Measurements from ENCODE around the gene PREP.
A peak's percentile ranks its signal among the peaks of the same experiment; 100 is the strongest.
"Not testable (repeated sequence)": the region's sequence is repeated elsewhere in the genome, so short reads cannot be mapped to it uniquely, and the experiment has no call there.

The PREP gene

GRCh38 chr6:105402939-105403935, at the start of gene PREP:
Gene PREP (minus strand): TSS chr6:105403082. CDS start chr6:105402891, 191 bp downstream.
- DNase-seq = peak; percentile 65

DNA sequence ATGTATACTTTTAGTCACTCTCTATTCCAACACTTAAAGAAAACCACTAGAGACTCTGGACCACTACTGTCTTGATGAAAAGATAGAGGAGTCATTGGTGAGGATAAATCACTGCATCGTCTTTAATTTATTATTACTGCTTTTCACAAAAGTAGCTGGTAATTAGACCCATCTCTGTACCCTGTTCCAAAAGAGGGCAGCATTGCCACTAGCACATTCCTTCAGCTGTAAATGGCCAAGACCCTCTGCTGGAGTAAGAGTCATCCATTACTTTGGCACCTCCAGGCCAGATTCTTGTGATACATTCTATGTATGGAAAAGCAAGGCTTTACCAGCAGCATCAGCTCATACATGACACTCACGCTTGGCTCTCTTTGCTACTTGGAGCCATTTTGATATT, 49.5 kb upstream of the PREP start:
- no peak for DNase-seq

- no peak for DNase-seq
These were observed 47.0 kb upstream of the PREP start for GRCh38 chr6:105449756-105450390.

DNA sequence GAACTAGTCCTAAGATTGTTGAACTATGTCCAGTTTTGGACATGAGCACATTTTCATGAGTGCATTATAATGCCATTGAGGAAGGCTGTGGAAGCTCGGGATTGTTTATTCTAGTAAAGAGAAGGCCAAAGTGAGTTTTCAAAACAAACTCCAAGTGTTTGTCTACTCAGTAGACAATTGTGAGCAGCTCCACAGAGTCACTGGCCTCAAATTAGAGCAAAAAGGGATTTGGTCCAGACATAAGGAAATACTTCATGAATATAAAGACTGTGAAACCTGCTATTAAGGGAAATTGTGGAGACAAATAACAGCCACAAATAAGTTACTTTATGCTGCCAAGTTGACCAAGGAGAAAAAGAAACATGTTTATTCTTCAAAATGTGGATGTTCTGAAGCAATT, 42.6 kb upstream of the PREP start:
- no peak for DNase-seq

DNA sequence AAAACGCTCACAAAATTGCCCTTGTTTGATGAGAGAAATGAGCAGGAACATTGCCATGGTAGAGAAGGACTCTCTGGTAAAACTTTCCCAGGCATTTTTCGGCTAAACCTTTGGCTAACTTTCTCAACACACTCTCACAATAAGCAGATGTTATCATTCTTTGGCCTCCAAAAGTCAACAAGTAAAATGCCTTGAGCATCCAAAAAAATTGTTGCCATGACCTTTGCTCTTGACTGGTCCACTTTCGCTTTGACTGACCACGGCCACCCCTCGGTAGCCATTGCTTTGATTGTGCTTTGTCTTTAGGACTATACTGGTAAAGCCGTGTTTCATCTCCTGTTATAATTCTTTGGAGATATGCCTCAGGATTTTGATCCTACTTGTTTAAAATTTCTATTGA, 41.1 kb upstream of the PREP start:
- DNase-seq = no peak

GRCh38 chr6:105442369-105442768, 39.5 kb upstream of the PREP start:
- no peak for DNase-seq

DNA sequence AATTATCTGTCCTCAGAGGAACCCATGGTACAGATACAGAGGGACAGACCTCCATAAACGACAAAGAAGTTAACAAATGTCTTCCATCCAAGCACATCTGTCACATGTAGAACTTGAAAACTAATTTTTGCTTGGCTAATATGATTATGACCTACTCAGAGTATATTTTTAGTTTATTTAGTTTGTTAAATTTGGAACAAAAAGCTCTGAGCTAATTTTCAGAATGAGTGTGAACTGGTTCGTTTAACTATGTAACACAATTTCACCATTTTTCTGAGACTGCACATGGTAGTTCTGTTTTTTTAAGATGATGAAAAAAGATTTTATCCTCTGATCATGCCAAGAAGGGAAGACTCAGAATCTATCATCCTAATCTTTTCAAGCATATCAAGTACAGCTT, 34.4 kb upstream of the PREP start:
- no peak for DNase-seq

DNA sequence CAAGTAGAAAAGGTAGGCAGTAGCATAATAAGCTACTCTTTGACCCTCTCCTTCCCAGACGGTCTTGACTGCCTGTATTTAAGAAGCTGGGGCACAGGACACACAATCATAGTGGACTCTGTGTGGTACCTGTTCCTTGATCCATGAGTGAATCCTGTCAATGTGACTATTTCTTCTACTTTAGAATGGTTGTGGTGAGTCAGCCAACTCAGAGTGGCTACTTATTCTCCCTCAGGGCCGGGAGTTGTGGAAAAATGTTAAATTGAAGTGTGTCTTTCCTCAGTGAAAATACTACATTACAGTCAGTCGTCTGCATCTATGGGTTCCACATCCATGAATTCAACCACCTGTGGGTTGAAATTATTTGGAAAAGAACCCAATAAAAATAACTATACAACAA, 30.8 kb upstream of the PREP start:
- peak; percentile 0 for DNase-seq

DNA sequence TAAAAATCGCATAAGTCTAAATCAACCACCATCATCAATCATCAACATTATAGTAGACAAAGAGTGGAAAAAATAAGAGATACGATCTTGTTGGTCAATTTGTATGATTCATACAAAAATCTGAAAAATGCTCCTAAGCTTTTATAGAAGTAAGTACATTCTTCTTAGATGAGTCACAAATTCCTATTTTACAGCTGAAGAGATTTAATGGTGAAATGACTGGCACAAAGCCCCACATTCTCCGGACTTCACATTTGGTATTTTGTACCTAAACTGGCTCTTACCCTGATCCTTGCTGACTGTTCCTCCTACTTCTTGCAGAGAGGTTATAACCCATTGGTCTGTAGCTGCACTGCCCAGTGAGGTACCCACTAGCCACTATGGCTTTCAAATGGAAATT, 29.9 kb upstream of the PREP start:
- DNase-seq = peak; percentile 92

DNA sequence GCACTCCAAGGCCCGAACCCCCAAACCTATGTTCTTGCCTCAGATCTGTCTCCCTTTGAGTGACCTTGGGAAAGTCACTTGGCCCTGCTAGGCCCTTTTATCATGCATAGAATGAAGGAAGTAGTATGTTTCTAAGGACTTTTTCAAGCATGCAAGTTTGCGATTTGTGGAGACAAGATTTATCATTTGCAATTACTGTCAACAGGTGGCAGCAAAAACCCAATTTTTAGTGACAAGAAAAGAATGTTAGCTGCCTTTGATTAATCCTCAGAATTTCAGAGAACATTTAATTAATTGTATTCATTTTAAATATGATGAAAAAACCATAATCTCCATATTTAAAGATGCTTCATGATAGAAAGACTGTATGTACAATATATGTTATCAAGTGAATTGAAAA, 28.3 kb upstream of the PREP start:
- peak; percentile 30 for DNase-seq

GRCh38 chr6:105430685-105431084, 27.8 kb upstream of the PREP start:
- peak; percentile 2 for DNase-seq

GRCh38 chr6:105429676-105430075, 26.8 kb upstream of the PREP start:
- DNase-seq = peak; percentile 1

DNA sequence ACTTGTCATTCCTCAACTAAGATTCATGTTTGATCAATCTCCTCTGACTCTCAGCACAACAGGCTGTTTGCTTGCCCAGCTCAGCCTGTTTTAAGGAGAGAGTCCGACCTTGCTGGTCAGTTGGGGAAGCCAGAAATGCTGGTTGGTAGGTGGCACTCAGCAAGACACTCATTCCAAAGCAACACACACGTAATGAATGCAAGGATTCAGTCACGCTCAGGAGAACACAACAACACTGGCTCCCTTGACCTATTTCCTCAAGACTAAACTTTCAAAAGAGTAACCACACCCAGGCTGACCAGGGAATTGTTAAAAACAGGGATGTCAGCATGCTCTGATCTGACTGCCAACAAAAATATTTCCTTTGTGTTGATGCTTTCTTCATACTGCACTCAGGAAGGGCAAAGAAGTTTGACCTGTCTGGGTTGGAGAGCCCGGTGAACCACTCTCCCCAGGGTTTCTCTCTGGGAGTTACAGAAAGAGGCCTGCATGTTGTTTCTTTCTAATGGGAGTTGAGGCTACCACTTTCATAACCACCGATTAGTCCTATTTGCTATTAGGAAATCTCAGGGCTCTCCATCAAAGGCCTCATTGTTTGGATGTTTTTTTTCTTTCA, 25.6 kb upstream of the PREP start:
- DNase-seq = peak; percentile 91

- peak; percentile 32 for DNase-seq
These were observed 21.4 kb upstream of the PREP start for GRCh38 chr6:105424175-105424783.

- not testable (repeated sequence) for DNase-seq
These were observed 14.1 kb upstream of the PREP start for GRCh38 chr6:105416971-105417370.

DNA sequence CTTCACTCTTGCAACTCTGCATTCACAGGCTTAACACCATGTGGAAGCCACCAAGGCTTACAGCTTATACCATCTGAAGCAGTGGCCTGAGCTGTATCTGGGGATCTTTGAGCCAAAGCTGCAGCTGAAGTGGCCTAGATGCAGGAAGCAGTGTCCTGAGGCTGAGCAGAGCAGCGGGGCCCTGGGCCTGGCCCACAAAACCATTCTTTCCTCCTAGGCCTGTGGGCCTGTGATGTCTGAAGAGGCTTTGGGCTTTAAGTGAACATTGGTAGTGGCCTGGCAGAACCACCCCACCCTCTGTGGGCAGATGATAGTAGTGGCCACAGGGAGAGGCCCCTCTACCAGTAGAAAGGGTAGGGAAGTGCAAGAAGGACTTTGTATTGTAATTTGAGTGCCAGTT, 6.9 kb upstream of the PREP start:
- DNase-seq = no peak

DNA sequence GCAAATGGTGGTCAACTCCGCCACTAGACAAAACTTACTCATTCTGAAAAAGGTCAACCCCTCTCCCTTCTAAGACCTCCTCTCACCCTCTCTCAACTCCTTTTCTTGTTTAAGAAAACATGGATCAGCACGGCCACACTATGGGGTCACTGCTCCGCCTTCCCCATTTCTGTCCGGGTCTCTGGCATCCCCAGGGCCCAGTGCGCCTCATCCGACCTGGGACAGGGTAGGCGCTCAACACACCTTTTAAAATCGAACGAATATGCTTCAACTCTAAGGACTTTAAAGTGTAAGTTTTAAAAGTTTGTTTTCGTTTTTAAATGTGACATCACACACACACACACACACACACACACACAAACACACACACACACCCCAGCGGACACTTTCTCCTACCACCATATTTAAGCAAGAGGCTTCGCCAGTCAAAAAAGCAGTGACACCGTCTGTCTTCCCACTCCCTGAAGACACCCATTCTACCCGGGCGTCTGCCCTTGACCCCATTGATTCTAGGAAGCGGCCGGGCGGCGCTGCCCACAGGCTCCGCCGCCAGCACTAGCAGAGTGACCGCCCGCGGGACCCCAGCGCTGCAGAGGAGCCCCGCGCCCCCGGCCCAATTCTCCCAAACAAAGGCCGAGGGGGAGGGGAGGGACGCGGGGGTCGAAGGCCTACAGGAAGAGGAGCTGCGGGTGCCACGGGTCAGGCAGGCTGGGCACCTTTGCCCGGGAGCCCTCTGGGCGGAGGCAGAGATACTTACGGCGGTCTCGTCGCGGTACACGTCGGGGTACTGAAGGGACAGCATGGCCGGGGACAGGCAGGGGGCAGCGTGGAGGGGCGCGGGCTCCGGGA, 568 bp downstream of the PREP start:
- DNase-seq = no peak

GRCh38 chr6:105401247-105402089, 1.4 kb downstream of the PREP start:
- DNase-seq = no peak

- no peak for DNase-seq
These were observed 2.4 kb downstream of the PREP start for GRCh38 chr6:105400501-105400900.

DNA sequence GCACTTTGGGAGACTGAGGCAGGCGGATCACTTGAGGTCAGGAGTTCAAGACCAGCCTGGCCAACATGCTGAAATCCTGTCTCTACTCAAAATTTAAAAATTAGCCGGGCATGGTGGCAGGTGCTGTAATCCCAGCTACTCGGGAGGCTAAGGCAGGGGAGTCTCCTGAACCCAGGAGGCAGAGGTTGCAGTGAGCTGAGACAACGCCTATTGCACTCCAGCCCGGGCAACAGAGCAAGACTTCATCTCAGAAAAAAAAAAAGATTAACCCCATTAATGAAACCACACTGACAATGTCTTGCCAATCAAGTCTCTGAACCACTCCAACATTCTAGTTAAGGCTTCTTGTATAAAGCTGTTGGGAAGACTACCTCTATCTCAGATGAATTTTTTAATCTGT, 4.0 kb downstream of the PREP start:
- no peak for DNase-seq

- DNase-seq = no peak
These were observed 4.9 kb downstream of the PREP start for GRCh38 chr6:105397987-105398386.
